Tibial artery (tissue), 4 donors: ENCODE data around the gene LSM14B.

Experiments
- DNase-seq, 2 donors: peaks; one replicate each; pipeline ENCODE4 v3.0.0-alpha.2; 2019
- H3K27ac ChIP-seq, 2 donors: fragments of 200-600 bp; sonication (generic) in 1 of 2; 1 replicate in 1 of 2; 2 replicates in 1 of 2; pipeline ENCODE4 v1.5.1; 2018 to 2019; ENCODE audit warnings: mild to moderate bottlenecking in 1 of 2
- H3K27me3 ChIP-seq, 2 donors: fragments of 200-600 bp; sonication (generic) in 1 of 2; one replicate each; pipeline versions ENCODE4 v1.5.1 to v1.6.0; 2016 to 2019
- H3K36me3 ChIP-seq, 3 donors: fragments of 200-600 bp; sonication (generic) in 2 of 3; one replicate each; pipeline ENCODE4 v1.5.1; 2016 to 2019; ENCODE audit warnings: mild to moderate bottlenecking in 2 of 3
- H3K4me1 ChIP-seq, 4 donors: fragments of 200-600 bp; sonication (generic) in 2 of 4; 1 replicate in 3 of 4; 2 replicates in 1 of 4; pipeline ENCODE4 v1.5.1; 2016 to 2019
- H3K4me3 ChIP-seq, 2 donors: fragments of 200-600 bp; sonication (generic) in 1 of 2; 1 replicate in 1 of 2; 2 replicates in 1 of 2; pipeline ENCODE4 v1.5.1; 2018 to 2019; ENCODE audit warnings: mild to moderate bottlenecking in 2 of 2
- H3K9me3 ChIP-seq, 3 donors: fragments of 200-600 bp; sonication (generic) in 1 of 3; one replicate each; pipeline ENCODE4 v1.5.1; 2016 to 2019
- CTCF ChIP-seq, 2 experiments: fragments of 200-600 bp in 1 of 2; fragments of 450-650 bp in 1 of 2; IDR thresholded peaks; one replicate each; pipeline ENCODE4 v1.5.1; 2017 to 2019; ENCODE audit warnings: antibody characterized with exemption in 2 of 2, mild to moderate bottlenecking in 1 of 2, moderate library complexity in 1 of 2
- intact Hi-C: fragments of 100-400 bp; cut with DNase I; formaldehyde crosslinking; loops from one replicate; pipeline ENCODE4 v1.15.0; 2023; ENCODE audit warnings: low total_unique reads

LSM14B gene

GRCh38 chr20:62116558-62117361 lies 5.5 kb upstream of the LSM14B start:
- Histone ChIP-seq H3K36me3 (no peaks in the 10 kb centered on the region), H3K4me3 (no peak overlapping the region), H3K9me3 (peaks cover 0 to 19% (median 17%) of the 10 kb centered on the region in 3 donors), H3K27ac (no peak overlapping the region), H3K4me1 (peaks cover 0 to 22% (median 21%) of the 10 kb centered on the region in 4 donors), H3K27me3 (peaks cover 0 to 43% of the 10 kb centered on the region in 2 donors)
- intact Hi-C loops: no loop called here
- TF ChIP-seq CTCF (IDR thresholded peaks at IDR 0.05): no peak
- DNase-seq: no peak

- H3K4me1 ChIP-seq: peaks cover 0 to 22% (median 21%) of the 10 kb centered on the region in 4 donors
- no peak overlapping the region for H3K4me3 ChIP-seq
- peaks cover 0 to 40% of the 10 kb centered on the region in 2 donors for H3K27me3 ChIP-seq
- no peaks in the 10 kb centered on the region for H3K36me3 ChIP-seq
- DNase-seq: no peak
- intact Hi-C loops: no loop called here
- H3K9me3 ChIP-seq: peaks cover 0 to 15% (median 13%) of the 10 kb centered on the region in 3 donors
- no peak overlapping the region for H3K27ac ChIP-seq
- no peak for TF ChIP-seq CTCF (IDR thresholded peaks at IDR 0.05)
Observed at GRCh38 chr20:62117362-62117646, 5.0 kb upstream of the LSM14B start.

GRCh38 chr20:62117658-62118057 lies 4.6 kb upstream of the LSM14B start:
- H3K4me3 ChIP-seq: no peak overlapping the region
- TF ChIP-seq CTCF (IDR thresholded peaks at IDR 0.05): no peak
- peaks cover 0 to 22% (median 21%) of the 10 kb centered on the region in 4 donors for H3K4me1 ChIP-seq
- no peak for DNase-seq
- peaks cover 0 to 36% of the 10 kb centered on the region in 2 donors for H3K27me3 ChIP-seq
- intact Hi-C loops: no loop called here
- H3K27ac ChIP-seq: no peak overlapping the region
- no peaks in the 10 kb centered on the region for H3K36me3 ChIP-seq
- H3K9me3 ChIP-seq: peaks cover 0 to 11% (median 9%) of the 10 kb centered on the region in 3 donors

GRCh38 chr20:62118113-62119043 lies 3.9 kb upstream of the LSM14B start:
- H3K9me3 ChIP-seq: peaks cover 0 to 4% (median 2%) of the 10 kb centered on the region in 3 donors
- H3K4me1 ChIP-seq: peaks cover 0 to 27% (median 25%) of the 10 kb centered on the region in 4 donors
- intact Hi-C loops: no loop called here
- H3K27me3 ChIP-seq: peaks cover 0 to 31% of the 10 kb centered on the region in 2 donors
- no peak overlapping the region for H3K4me3 ChIP-seq
- no peaks in the 10 kb centered on the region for H3K36me3 ChIP-seq
- H3K27ac ChIP-seq: no peak overlapping the region
- DNase-seq: no peak
- no peak for TF ChIP-seq CTCF (IDR thresholded peaks at IDR 0.05)

- TF ChIP-seq CTCF (IDR thresholded peaks at IDR 0.05): no peak
Observed at GRCh38 chr20:62119115-62119514, 3.2 kb upstream of the LSM14B start.

More at GRCh38 chr20:62119115-62119514, 3.2 kb upstream of the LSM14B start:
- Histone ChIP-seq H3K27me3 (peaks cover 0 to 24% of the 10 kb centered on the region in 2 donors), H3K9me3 (no peaks in the 10 kb centered on the region), H3K4me1 (peaks cover 0 to 34% (median 32%) of the 10 kb centered on the region in 4 donors), H3K27ac (peak overlapping the region; percentile 90 to 95), H3K4me3 (no peak overlapping the region), H3K36me3 (no peaks in the 10 kb centered on the region)
- intact Hi-C loops: no loop called here
- DNase-seq: no peak
